NOMO-1 treated with DMSO at 0.1 percent for 48 hours (cell line): Measurements from ENCODE around the gene IPO11.

ENCODE experiments used
- DNase-seq: peaks from one replicate; lab custom pipeline; 2025; ENCODE audit not compliant: unreplicated experiment; lab: John Stamatoyannopoulos, UW

Gene IPO11

DNA sequence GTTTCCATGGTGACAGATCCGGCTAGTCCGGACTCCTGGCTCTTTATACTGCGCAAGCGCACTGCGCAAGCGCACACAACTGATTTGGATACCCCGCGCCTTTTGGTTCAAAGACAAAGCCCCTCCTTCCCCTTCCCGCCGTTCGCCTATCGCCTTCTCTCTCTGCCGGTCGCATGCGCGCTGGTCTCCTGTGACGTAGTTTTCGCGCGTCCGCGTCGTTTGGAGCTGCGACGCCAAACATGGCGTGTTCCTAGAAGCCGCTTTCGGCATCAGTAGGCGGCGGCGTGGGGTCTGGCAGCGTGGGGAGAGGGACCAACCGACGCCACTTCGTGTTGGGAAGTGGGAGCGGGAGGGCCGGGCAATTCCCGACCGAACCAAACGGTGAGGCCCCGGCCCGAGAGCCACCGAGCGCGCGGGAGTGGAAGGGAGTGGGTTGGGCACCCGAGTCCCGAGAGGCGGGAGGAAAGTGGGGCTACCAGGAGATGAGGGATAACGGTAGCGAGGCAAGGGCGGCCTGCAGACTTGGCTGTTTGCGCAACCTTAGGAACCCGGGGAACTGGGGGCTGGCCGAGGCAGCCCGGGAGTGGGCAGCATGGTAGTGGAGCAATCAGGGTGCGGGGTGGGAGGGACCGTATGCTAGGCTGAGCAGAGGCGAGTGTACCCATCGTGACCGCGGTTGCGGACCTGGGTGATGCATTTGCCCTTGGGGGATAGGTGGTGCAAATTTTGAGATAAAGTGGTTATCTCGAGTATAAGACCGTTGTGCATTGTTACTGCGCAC, at the start of gene IPO11:
Gene IPO11 (plus strand): TSS at position 215 of the 781 bp plus-strand sequence. CDS start 24,517 bp downstream, outside the sequence.
- peak; percentile 99 for DNase-seq

DNA sequence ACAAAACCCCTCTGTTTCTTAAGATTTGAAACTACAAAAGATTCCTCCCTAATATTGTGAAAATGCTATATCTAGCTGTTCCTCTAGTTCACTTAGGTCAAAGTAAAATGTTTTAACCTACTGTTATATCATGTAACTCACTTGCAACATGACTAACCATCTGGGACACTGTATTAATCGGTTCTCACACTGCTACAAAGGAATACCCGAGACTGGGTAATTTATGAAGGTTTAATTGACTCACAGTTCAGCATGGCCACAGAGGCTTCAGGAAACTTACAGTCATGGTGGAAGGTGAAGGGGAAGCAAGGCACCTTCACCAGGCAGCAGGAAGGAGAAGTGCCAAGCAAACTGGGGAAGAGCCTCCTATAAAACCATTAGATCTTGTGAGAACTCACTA, 43.5 kb upstream of the IPO11 start:
- no peak for DNase-seq

DNA sequence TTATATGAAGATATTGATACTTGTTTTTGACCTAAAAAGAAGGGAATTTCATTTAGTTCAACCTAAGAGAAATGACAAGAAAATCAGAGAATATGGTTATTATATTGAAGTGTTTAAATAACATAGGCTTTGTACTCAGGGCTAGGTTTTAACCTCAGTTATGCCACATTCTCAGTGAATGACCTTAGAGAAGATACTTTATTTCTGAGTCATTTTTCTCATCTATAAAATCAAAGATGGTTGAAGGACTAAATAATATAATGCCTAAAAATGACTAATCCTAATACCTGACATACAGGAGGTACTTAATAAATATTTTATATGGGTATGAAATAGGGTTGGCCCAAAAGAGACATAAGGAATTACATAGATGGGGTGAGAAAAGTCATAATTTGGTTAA, 41.2 kb upstream of the IPO11 start:
- no peak for DNase-seq

DNA sequence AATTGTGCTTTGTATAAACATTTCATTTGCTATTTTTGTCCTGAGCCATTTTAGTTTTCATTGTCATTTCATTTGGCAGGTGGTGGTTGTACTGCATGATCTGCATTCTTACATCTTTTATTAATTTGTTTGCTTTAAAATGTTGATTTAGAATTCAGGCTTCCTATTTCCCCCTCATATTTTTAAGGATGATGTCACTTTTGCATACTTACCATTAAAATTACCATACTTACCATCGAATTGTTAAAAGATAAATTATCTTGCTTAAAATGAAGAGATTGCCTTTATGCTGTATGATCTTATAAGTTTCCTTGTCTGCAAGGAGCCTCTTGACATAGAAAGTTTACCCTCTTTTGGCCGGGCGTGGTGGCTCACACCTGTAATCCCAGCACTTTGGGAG, 40.0 kb upstream of the IPO11 start:
- DNase-seq: no peak

DNA sequence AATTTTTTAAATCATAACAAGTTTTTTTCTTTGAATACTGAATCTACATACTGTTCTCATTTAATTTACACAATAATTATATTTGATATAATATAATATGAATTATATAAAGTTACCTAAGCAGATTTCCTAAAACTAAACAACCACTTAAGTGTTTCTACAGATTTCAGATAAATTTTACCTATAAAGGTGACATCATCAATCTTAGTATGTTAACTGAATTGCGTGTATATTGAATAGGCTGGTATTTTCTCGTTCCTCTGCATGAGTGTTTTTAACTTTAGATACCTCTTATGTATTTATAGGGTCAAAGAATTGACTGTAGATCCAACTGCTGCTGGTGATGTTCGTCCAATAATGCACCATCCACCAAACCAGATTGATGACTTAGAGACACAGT, 39.2 kb upstream of the IPO11 start:
- DNase-seq: no peak

DNA sequence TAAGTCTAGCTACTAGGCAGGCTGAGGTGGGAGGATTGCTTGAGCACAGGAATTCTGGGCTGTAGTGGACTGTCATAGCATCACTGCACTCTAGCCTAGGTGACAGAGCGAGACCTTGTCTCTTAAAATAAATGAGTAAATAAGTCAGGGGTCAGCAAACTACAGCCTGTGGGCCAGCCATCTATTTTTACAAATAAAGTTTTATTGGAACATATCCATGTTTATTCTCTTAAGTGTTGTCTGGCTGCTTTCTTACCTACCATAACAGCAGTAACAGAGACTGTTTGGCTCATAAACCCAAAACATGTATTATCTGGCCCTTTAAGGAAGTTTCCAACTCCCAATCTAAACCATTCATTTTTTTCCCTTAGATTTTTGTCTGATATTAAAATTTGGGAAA, 38.5 kb upstream of the IPO11 start:
- no peak for DNase-seq

DNA sequence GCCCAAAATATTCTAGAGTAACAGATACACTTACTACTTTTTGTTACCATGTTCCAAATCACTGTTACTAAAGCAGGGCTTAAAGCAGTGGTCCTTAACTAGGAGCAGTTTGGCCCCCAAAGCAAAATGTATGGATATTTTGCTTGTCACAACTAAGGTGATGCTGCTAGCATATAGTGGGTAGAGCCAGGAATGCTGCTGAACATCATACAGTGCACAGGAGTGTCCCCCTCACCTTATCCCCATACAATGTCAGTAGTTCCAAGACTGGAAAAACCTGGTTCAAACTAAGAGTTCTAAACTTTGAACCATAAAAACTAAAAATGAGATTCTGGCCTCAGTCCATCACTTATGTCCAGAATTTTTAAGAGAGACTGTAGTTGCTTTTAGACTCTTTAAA, 36.9 kb upstream of the IPO11 start:
- DNase-seq: no peak

DNA sequence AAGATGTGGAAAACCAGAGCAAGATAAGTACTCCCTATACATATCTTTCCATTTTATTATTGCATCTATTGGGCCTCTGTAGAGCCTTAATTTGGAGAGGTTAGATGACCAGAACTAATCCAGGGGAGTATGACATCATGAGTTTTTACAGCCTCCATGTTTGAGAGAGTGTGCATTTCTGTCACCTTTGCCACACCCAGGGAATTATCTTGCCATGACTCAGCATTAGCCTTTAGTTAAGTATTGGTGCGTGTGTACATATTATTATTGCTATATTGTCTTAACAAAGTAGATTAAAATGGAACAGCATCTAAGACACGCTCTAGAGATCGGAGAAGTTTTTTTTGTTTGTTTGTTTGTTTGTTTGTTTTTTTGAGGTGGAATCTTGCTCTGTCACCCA, 36.5 kb upstream of the IPO11 start:
- no peak for DNase-seq

DNA sequence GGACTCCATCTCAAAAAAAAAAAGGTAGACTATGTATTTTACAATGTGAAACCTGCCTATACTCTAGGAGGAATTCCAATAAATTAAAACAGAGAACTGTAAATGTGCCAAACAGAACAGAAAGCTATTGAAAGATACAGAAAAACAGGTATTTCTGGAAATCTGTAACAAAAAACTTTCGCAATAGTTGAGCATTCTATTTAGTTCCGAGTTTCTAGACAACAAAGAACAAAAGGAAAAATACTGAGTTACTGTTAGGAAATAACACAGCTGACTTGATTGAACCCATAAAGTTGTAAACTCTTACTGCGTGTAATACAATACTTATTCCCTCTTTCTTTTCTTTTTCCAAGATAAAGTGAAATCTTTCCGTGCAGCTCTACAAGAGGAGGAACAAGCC, 27.4 kb upstream of the IPO11 start:
- DNase-seq: no peak

DNA sequence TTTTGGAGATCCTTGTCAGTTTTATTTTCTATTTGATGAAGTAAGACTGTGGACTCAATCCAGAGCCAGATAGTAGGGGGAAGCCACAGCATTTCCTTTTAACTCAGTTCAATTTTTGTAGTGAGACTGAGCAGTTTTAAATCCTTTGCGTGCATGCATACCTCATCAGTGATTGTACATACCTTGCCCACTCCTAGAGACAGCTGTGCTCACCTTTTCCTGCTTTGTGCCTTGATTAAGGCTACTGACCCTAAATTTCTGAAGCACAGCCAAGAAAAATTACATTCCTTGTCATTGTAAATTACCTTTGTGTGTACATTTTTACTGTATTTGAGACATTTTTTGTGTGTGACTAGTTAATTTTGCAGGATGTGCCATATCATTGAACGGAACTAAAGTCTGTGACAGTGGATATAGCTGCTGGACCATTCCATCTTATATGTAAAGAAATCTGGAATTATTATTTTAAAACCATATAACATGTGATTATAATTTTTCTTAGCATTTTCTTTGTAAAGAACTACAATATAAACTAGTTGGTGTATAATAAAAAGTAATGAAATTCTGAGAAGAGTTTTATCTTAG, 26.7 kb upstream of the IPO11 start:
- DNase-seq: no peak

DNA sequence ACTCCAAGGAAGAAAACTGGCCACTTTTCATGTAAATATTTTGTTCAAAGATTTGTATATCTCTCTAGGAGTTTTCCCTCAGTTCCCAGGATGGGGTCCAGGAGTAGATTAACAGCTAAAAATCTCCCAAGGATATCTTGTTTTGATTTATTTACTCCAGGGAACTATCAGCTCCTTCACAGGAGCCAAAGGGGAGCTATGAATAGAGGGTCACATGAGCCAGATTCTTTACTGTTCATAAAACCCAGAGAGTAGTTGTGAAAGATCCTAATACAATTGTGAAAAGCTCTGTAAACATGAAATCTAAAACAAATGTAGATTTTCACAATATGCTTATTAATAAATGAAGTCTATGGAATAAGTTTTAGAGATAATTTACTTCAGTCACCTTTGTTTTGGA, 25.7 kb upstream of the IPO11 start:
- DNase-seq: no peak

DNA sequence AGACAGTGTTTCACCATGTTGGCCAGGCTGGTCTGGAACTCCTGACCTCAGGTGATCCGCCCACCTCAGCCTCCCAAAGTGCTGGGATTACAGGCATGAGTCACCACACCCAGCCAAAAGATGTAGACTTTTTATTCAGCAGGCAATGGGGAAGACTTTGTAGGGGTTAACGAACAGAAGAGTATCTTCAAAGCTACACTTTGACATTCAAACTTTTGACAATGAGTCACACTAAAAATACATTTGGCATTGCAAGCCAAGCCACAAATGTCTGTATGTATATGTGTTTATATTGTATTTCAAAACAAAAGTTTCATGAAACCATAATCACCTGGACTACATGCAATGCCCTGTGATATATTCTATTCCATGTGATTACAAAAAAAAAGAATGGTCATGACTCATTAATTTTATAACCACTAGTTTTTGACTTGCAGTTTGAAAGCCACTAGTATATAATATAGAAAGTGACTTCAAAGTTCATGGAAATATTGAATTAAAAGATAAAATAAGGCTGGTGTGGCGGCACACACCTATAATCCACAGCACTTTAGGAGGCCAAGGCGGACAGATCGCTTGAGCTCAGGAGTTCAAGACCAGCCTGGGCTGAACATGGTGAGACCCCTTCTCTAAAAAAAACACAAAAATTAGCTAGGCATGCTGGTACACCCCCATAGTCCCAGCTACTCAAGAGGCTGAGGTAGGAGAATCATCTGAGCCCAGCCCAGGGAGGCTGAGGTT, 17.2 kb upstream of the IPO11 start:
- no peak for DNase-seq

DNA sequence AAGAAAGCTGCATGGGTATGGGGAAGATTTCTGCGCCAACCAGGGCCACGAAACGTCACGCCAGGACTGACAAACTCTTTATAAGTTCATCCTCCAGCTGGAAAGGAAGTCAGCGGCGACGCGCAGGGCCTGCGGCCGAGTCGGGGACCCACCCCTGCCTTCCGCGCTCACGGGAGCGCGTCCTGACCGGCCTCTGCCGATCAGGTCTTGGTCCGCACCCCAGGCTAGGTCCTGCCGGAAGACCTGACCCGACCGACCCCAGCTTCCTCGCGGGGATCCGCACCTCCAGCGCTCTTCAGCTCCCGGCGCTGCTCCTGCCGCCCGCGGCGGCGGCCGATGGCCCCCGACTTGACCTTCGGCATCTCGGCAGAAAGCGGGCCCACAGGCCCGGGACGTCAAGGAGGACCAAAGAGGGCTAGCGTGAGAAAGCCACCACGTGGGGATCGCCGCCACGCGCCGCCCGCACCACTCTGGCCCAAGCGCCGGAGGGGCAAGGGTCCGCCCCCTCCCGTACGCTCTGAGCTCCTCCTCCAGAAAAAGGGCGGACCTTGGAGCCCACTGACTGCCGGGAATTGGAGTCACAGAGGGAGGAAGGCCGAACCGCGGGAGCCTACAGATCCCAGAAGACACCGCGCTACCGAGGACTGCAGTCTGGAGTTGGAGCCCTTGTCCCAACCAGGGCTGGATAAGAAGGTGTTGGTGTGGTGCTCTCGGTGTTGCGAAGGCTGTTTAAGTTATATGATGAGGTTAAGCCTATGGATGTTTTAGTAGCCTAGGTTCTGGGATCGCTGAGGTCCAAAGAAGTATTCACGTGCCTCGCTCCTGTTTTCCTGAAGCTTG, 8.9 kb upstream of the IPO11 start, which contains the start of gene DIMT1:
Gene DIMT1 (minus strand): TSS at position 495 of the 840 bp plus-strand sequence. CDS start 133 bp downstream, at position 362.
- peak; percentile 98 for DNase-seq

DNA sequence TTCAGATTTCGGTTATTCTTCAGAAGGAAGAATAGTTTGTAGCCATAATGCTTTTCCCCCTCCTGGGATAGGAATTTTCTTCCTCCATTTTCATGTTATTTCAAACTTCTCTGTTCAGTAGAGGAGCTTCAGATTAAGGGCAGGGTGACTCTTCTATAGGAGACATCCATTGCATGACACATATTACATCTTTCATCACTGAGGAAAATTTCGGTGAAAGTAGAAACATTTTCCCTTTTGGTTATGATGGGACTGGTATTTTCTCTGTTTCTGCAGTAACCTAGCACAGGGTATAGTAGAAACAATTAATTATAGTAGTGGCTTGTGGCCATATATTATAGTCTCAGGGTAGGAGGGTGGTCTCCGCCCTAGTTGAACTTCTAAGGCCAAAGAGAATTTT, 1.1 kb downstream of the IPO11 start:
- DNase-seq: no peak

DNA sequence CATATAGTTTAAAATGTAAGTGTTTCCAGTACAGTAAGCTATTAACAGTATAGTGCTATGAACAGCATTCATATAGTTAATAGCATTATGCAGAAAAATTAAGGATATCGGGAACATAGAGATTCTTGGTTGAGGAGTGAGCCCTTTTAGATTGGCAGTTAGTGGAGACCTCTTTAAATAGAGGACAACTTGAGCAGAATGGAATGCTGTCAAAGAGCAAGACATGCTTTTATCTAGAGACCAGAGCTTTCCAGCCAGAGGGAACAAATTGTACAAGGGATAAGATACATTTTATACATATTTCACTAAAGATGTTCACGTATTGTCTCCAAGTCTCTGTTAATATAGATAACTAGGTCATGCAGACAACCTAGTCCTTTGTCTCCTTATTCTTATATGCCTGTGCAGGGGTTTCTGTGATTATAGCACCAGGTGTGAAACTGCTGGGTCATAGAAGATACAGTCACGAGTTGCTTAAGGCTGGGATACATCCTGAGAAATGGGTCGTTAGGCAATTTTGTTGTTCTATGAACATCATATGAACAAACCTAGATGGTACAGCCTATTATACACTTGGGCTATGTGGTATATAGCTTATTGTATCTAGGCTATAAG, 6.0 kb downstream of the IPO11 start:
- no peak for DNase-seq

DNA sequence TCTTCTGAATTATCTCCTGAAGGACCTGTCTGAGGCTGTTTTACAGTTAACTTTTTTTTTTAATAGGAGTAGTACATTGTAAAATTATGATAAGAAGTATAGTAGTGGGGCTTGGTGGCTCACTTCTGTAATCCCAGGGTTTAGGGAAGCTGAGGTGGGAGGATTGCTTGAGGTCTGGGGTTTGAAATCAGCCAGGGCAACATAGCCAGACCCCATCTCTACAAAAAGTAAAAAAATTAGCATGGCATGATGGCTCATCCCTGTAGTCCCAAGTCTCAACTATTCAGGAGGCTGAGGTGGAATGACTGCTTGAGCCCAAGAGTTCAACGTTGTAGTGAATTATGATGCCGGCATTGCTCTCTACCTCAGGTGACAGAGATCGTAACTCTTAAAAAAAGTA, 7.0 kb downstream of the IPO11 start:
- DNase-seq: no peak

DNA sequence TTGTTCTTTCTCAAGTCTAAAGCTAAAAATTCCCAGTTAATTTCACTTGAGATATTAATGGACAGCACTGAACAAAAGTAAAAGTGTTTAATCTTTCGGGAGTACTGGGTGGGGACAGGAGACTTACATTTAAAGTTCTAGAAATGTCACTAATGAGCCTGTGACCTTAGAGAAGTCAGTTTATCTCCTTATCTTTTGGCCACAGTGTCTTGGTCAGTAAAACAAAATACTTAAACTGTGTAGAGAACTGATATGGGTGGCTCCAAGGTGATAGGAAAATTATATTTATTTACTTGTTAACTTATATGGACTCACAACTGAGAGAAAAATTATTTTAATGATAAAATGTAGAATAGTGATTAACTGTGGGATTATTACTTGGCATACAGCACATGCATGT, 8.9 kb downstream of the IPO11 start:
- no peak for DNase-seq

DNA sequence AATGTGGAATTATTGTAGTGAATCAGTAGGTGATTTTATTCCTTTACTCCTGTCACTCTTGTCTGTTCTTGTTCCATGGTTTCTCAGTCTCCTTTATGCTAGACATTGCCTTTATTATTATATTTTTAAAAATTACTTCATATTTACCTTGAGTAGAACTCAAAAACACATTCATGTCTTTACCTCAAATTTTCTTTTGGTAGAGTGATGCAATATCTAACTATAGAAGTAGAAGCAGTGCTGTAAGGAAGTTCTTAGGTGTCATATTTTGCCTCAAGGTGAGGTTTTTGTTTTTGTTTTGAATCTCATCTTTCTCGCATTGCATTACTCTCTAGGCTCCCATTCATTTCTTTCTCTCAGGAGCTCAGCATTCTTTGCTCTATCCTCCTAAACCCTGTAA, 12.2 kb downstream of the IPO11 start:
- no peak for DNase-seq

DNA sequence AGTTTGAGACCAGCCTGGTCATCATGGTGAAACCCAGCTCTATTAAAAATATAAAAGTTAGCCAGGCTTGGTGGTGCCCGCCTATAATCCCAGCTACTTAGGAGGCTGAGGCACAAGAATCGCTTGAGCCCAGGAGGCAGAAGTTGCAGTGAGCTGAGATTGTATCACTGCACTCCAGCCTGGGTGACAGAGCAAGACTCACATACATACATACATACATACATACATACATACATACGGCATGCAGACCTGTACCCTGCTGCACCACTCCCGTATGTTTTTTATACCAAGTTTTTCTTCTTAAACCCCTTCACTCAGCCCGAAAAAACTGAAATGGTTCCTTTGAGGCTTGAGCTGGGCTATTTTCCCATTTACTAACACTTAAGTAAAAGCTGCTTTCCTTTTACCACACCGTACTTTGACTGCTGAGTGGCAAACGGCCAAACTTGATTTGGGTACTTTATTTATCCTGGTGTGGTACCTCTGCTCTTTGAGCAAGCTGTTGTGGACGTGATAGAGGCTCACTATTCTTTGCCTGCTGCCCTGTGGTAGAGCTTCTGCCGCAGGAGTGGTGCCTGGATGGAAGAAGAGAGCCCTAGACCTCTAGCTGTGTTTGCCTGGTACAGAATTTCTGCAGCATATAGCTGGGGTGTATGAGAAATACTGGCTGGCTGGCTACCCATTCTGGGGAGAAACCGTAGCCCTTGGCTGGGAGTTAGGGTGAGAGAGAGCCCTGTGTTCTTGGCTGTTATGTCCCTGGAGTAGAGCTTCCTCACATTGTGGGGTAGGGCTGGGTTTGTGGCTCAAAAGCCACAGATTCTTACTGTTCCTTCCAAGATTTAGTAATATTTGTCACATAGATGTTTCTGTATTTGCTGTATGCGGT, 19.4 kb downstream of the IPO11 start:
- peak; percentile 56 for DNase-seq

DNA sequence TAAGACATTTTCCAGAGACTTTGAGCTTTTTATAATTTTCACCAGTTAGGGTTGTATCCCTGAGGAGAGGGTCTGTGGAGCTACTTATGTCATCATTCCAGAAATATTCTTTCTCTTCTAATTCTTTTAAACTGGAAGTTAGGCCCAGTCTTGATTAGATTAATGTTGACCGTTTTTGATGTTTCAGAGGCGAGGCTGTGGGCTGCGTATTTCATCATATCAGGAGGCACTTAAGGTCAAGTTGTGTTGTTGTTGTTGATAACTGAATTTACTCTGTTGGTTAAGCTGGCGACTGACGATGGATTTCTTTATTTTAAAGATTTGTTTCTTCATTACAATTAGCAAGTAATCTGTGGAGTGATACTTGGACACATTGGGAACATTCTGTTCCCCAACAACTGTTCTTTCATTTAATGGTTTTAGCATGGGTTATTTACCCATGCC, 20.1 kb downstream of the IPO11 start:
- DNase-seq: peak; percentile 56
